Astrocyte of the spinal cord (primary cell): Measurements from ENCODE around the gene CA11.

Experiments
- DNase-seq: peaks from one replicate; pipeline ENCODE4 v3.0.0; 2011; ENCODE audit warnings: low read depth, low spot score
- H3K4me3 ChIP-seq: 2 replicates; pipeline ENCODE4 v1.5.1; 2011; ENCODE audit warnings: low read depth, mild to moderate bottlenecking, low read length, moderate library complexity
- in situ Hi-C: cut with HindIII; loops from 2 replicates; pipeline ENCODE4 v1.10.0; 2017; ENCODE audit warnings: low sequenced_read_pairs
- TF ChIP-seq, protein P1 (sequence below): IDR thresholded peaks from 2 replicates; pipeline ENCODE4 v1.5.1; 2012; ENCODE audit warnings: low read depth, mild to moderate bottlenecking, low read length, inconsistent platforms

CA11 gene

DNA sequence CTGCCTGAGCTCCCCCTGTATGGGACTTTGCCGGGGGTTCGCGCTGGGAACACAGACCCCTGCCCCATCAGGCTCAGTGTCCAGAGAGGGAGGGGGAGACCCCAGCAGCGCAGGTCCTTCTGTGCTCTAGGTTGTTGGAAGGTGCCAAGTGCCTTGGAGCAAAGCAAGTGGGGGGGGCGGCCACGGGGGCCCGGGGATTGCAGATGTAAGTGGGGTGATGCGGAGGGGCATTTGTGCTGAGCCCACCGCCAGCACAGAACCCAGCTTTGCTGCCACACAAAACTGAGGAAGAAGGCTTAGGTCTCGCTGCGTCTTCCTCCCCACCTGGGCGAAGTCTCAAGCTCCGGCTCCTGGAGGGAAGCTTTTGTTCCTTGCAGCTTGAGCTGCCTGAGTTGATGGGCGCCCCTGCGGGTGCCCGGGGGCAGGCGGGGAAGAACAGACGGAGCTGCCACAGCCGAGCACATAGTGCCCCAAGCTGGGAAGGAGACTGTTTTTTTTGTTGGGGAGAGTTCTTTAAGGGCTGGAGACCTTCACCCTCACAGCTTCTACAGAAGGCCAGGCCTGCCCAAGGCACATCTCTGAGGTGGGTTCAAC, 28.3 kb upstream of the CA11 start:
- TF ChIP-seq, protein P1, sequence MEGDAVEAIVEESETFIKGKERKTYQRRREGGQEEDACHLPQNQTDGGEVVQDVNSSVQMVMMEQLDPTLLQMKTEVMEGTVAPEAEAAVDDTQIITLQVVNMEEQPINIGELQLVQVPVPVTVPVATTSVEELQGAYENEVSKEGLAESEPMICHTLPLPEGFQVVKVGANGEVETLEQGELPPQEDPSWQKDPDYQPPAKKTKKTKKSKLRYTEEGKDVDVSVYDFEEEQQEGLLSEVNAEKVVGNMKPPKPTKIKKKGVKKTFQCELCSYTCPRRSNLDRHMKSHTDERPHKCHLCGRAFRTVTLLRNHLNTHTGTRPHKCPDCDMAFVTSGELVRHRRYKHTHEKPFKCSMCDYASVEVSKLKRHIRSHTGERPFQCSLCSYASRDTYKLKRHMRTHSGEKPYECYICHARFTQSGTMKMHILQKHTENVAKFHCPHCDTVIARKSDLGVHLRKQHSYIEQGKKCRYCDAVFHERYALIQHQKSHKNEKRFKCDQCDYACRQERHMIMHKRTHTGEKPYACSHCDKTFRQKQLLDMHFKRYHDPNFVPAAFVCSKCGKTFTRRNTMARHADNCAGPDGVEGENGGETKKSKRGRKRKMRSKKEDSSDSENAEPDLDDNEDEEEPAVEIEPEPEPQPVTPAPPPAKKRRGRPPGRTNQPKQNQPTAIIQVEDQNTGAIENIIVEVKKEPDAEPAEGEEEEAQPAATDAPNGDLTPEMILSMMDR, result no peak
- H3K4me3 ChIP-seq, result no peak overlapping the region
- in situ Hi-C loops, result no loop called here
- no peak for DNase-seq

DNA sequence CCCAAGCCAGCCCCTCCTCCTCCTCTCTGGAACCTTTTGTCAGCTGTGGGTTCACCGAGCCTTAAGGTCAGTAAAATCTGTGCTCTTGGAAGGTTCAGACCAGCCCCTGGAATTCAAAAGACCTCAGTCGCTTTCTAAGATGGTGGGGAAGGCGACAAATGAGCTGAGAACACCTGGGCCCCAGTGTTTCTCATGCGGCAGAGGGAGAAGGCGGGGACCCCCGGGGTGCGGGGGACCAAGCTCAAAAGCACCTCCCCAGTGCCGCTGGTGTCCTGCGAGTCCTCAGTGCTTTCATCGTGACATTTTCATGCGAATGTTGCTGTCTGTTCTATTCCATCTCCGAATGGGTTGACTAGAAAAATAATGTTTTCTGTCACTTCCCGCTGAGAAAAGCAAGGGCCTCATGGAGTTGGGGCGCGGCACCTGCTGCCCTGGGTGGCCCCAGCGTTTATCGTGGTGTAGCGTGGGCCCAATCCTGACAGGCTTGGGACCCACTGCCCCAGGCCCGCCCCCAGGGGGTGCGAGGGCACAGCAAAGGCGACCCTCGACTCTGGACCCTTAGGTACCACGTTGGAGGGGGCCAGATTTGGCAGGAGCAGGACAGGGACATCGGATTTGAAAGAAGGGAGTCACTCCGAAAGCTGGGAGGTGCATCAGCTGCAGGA, 27.6 kb upstream of the CA11 start:
- H3K4me3 ChIP-seq, result no peak overlapping the region
- TF ChIP-seq, protein P1, result no peak
- in situ Hi-C loops, result no loop called here
- no peak for DNase-seq

DNA sequence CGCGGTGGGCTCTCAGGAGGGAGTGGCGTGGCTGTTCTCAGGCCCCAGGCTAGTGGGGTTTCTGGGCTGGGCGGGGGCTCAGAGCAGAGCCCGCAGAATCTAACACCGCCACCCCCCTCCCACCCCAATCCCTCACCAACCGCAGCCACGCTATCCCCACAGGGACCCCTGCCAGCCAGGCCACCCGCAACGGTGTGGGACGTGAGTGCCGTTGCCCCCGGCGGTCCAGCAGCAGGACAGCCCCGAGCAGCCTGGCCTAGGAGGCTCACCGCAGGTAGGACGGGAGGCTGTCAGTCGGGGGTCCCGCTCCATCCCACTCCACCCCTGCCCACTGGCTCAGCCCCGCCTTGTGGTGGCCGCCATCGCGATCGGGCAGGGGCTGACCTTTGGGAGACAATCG, 27.0 kb upstream of the CA11 start, which contains the start of gene NTN5:
Gene NTN5 (minus strand): TSS at position 24 of the 400 bp plus-strand sequence. CDS start 2,031 bp downstream, outside the sequence.
- no peak for DNase-seq
- H3K4me3 ChIP-seq, result no peak within 1 kb of the TSS
- TF ChIP-seq, protein P1, result no peak
- in situ Hi-C loops, result no loop called here

DNA sequence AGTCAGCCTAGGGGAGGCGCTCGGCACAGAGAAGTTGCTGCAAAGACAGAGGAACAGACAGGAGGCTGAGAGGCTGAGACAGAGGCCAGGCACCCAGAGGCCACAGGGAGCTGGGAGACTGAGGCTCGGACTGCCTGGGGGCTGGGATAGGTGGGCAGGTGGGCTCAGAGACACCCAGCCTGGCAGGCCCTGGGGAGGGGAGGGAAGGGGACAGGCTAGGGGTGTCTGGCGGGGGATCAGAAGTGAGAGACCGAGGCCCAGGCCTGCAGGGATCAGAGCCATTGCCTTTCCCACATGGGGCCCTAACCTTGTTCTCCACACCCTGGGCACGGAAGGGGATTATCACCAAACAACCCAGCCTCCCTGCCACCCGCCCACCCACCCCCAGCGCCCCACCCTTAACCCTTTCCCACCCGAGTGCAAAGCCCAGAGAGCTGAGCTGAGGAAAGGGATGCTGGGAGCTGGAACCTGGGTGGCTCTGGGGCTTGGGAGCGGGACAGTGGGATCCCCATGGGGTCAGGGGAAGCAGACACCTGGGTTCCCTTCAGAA, 25.5 kb upstream of the CA11 start:
- no peak for DNase-seq
- no peak overlapping the region for H3K4me3 ChIP-seq
- in situ Hi-C loops, result no loop called here
- TF ChIP-seq, protein P1, result no peak

DNA sequence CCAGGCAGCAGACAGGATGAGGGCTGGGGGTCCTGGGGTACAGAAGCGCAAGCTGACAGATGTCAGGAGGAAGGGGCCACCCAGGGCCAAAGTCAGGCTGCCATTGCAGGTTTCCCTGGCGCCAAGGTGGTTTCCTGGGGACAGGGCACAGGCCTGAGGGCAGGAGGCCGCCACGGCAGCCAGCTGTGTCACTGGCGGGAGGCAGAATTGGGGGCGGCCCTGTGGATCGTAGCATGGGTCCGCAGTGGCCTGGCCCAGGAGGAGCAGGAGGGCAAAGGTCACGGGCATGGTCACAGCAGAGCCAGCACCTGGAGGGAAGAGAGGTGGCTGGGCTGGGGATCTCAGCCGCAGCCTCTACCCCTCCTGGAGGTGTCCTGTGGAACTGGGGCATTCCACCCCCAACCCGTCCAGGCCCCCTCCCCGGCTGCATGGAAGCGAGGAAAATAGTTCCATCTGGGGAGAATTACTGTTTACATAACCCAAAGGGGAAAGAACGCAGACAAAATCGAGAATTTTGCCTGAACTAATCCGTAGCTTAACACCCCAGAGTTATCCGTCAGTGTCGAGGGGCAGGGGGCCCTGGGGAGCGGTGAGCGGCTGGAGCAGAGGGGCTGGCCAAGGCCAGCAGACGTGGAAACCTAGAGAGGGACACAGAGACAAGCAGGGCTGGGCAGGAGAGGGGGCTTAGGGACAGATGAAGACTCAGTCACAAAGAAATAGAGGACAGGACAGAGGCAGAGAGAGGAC, 24.9 kb upstream of the CA11 start:
- in situ Hi-C loops, result no loop called here
- no peak for DNase-seq
- H3K4me3 ChIP-seq, result no peak overlapping the region
- TF ChIP-seq, protein P1, result no peak

DNA sequence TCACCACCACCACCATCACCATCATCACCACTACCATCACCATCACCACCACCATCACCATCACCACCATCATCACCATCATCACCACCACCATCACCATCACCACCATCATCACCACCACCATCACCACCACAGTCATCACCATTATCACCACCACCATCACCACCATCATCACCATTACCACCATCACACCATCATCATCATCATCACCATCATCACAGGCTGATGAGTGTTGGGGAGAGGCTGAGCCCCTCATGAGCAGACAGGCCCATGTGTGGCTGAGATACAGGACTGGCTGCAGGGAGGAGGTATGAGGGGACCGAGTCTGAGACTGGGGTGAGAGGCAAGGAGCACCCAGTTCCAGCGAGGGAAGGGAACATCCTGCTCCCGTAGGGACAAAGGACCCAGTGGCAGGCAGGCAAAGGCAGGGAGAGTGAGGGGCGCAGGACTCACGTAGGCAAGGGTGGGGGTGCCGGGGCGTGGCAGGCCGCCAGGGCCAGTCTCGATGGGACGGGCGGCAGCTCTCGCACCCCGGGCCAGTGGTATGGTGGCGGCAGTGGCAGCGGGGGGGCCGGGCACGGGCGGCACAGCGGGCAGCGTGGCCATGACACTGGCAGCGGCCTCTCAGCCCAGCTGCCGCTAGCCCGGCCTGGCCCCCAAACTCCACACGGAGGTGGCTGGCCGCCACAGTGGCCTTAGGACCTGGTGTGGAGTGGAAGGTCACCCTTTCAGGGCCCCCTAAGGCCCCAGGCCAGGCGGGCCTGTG, 24.1 kb upstream of the CA11 start:
- in situ Hi-C loops, result no loop called here
- H3K4me3 ChIP-seq, result no peak overlapping the region
- TF ChIP-seq, protein P1, result no peak
- no peak for DNase-seq
